Measurements from ENCODE around the gene PRR35.

Gene PRR35

GRCh38 chr16:582614-583331 is 22.6 kb downstream of the PRR35 start:
- no peak for DNase-seq

GRCh38 chr16:583470-583814 is 23.2 kb downstream of the PRR35 start:
- DNase-seq: no peak

GRCh38 chr16:583815-584591 is 23.8 kb downstream of the PRR35 start:
- no peak for DNase-seq

- no peak for DNase-seq
These were observed 25.2 kb downstream of the PRR35 start for GRCh38 chr16:585351-585750.

- no peak for DNase-seq
These were observed 26.0 kb downstream of the PRR35 start for GRCh38 chr16:586047-586644.

- no peak for DNase-seq
These were observed 26.7 kb downstream of the PRR35 start for GRCh38 chr16:586645-587590.

GRCh38 chr16:588639-588888 is 28.4 kb downstream of the PRR35 start:
- no peak for DNase-seq

GRCh38 chr16:588889-589657 is 28.9 kb downstream of the PRR35 start:
- DNase-seq: peak; percentile 83

GRCh38 chr16:589658-590187 is 29.5 kb downstream of the PRR35 start, which contains the start of gene RAB40C:
RAB40C (plus strand) TSS chr16:590066; CDS start chr16:590292, 226 bp downstream.
- DNase-seq: peak; percentile 96

GRCh38 chr16:590188-590814 is 30.1 kb downstream of the PRR35 start:
- no peak for DNase-seq

- DNase-seq: no peak
These were observed 30.6 kb downstream of the PRR35 start for GRCh38 chr16:590815-591200.

GRCh38 chr16:591231-591630 is 31.0 kb downstream of the PRR35 start:
- no peak for DNase-seq

GRCh38 chr16:591892-592517 is 31.8 kb downstream of the PRR35 start:
- no peak for DNase-seq

GRCh38 chr16:592518-593306 is 32.5 kb downstream of the PRR35 start:
- DNase-seq: peak; percentile 53

- peak; percentile 63 for DNase-seq
These were observed 33.2 kb downstream of the PRR35 start for GRCh38 chr16:593406-593805.

GRCh38 chr16:593807-594206 is 33.6 kb downstream of the PRR35 start:
- no peak for DNase-seq

GRCh38 chr16:595094-595528 is 34.9 kb downstream of the PRR35 start:
- no peak for DNase-seq

- no peak for DNase-seq
These were observed 35.9 kb downstream of the PRR35 start for GRCh38 chr16:595942-596735.

- no peak for DNase-seq
These were observed 36.5 kb downstream of the PRR35 start for GRCh38 chr16:596736-597060.

Data from NCI-H187 treated with DMSO at 0.1 percent for 48 hours (cell line).